Caco-2 (cell line): ENCODE data around the gene TMEM19. TPM values are rescaled to one million over a fixed set of nuclear protein-coding genes. Genes with fewer than 3 reads are reported as not detected.
A peak's percentile ranks its signal among the peaks of the same experiment; 100 is the strongest.

Experiments used
- BruUV-seq: library from RNA; stranded (reverse); fragments of 400-500 nt; replicated peaks from 2 replicates; lab custom pipeline; 2021; lab: Mats Ljungman, UMichigan
- CTCF ChIA-PET: fragments of 300-600 bp; sonication (Branson Sonifier 250); formaldehyde crosslinking; loops from one replicate; lab custom pipeline; 2022; ENCODE audit warnings: antibody characterized with exemption; lab: Charles Lee
- POLR2A ChIA-PET: fragments of 300-600 bp; sonication (Branson Sonifier 250); formaldehyde crosslinking; loops from one replicate; lab custom pipeline; 2022; ENCODE audit warnings: antibody characterized with exemption; lab: Charles Lee
- DNase-seq, 2 experiments: peaks; one replicate each; pipeline versions ENCODE4 v3.0.0 to v3.0.0-alpha.2; 2020 to 2022
- H3K27me3 ChIP-seq: replicated peaks from 2 replicates; pipeline ENCODE4 v1.6.0; 2011; ENCODE audit warnings: low read length; ENCODE audit not compliant: control insufficient read depth, insufficient read depth
- H3K36me3 ChIP-seq: 2 replicates; pipeline ENCODE4 v1.5.1; 2011; ENCODE audit warnings: low read length; ENCODE audit not compliant: control insufficient read depth, insufficient read depth
- H3K4me1 ChIP-seq: fragments of 250-450 bp; sonication (Bioruptor Pico); 2 replicates; pipeline ENCODE4 v1.5.1; 2020; ENCODE audit warnings: mild to moderate bottlenecking
- H3K4me3 ChIP-seq: 2 replicates; pipeline ENCODE4 v1.5.1; 2011; ENCODE audit warnings: low read depth, mild to moderate bottlenecking, control low read depth, low read length
- H3K9me3 ChIP-seq: fragments of 250-450 bp; sonication (Bioruptor Pico); 2 replicates; pipeline ENCODE4 v1.5.1; 2020; ENCODE audit warnings: mild to moderate bottlenecking, moderate library complexity
- H3K27ac Mint-ChIP-seq: one replicate; pipeline ENCODE4 v1.8.0; 2022; ENCODE audit warnings: mixed read lengths; ENCODE audit not compliant: unreplicated experiment
- H3K27me3 Mint-ChIP-seq: one replicate; pipeline ENCODE4 v1.8.0; 2022; ENCODE audit warnings: mixed read lengths; ENCODE audit not compliant: insufficient read depth, unreplicated experiment
- H3K36me3 Mint-ChIP-seq: one replicate; pipeline ENCODE4 v1.8.0; 2022; ENCODE audit warnings: mild to moderate bottlenecking, mixed read lengths; ENCODE audit not compliant: insufficient read depth, unreplicated experiment
- H3K4me1 Mint-ChIP-seq: one replicate; pipeline ENCODE4 v1.8.0; 2022; ENCODE audit warnings: low read depth, mixed read lengths; ENCODE audit not compliant: unreplicated experiment
- H3K4me3 Mint-ChIP-seq: one replicate; pipeline ENCODE4 v1.8.0; 2022; ENCODE audit warnings: mild to moderate bottlenecking, moderate library complexity, mixed read lengths; ENCODE audit not compliant: unreplicated experiment
- H3K9me3 Mint-ChIP-seq: one replicate; pipeline ENCODE4 v1.8.0; 2022; ENCODE audit warnings: mixed read lengths; ENCODE audit not compliant: unreplicated experiment
- intact Hi-C: fragments of 100-400 bp; cut with micrococcal nuclease; formaldehyde crosslinking; loops from one replicate; pipeline ENCODE4 v1.10.0; 2022; ENCODE audit not compliant: unreplicated experiment
- total RNA-seq: library from RNA; stranded (reverse); gene quantifications from 2 replicates; pipeline ENCODE4 v1.2.3, GENCODE V29; 2022
- TF ChIP-seq, protein P1 (sequence below), 2 experiments: fragments of 200-600 bp in 1 of 2; IDR thresholded peaks; 1 replicate in 1 of 2; 2 replicates in 1 of 2; pipeline versions ENCODE4 v1.5.1 to v1.8.0; 2011 to 2022; ENCODE audit warnings: antibody characterized with exemption in 1 of 2, control low read depth in 1 of 2, inconsistent platforms in 1 of 2, low read depth in 1 of 2, low read length in 1 of 2, mild to moderate bottlenecking in 1 of 2, moderate library complexity in 1 of 2; ENCODE audit not compliant: insufficient read depth in 1 of 2, severe bottlenecking in 1 of 2, unreplicated experiment in 1 of 2

Gene TMEM19
- total RNA-seq, 1 experiment from 2014 or later = 24.2 TPM

DNA sequence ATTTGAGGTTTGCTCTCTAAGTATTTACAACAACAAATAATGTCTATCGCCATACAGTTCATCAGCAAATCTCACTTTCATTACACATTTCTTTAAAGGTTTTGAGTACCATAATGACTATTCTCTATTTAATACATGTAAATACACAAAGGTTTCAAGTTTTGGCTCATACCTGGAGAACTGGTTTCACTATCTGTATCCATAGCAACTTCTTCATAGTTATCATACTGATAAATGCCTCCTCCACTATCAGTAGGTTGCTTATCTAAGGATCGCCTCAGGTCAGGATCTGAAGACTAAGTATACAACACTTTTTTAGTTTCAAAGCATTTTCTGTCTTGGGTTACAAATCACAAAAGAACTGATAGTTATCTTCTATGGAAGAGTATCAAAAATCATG is 43.6 kb upstream of the TMEM19 start:
- CTCF ChIA-PET = no interaction called here
- DNase-seq = peak in 1 of 2 experiments; percentile 76
- Mint-ChIP-seq H3K27ac (peak overlapping the region; percentile 93), H3K27me3 (no peaks in the 10 kb centered on the region), H3K36me3 (peaks cover 86% of the 10 kb centered on the region), H3K4me3 (peak overlapping the region; percentile 55), H3K4me1 (peaks cover 23% of the 10 kb centered on the region), H3K9me3 (peaks cover 9% of the 10 kb centered on the region)
- Histone ChIP-seq H3K36me3 (peaks cover 2% of the 10 kb centered on the region; the same call in 1 of the 2 replicates), H3K9me3 (no peaks in the 10 kb centered on the region), H3K4me1 (peaks cover 26% of the 10 kb centered on the region), H3K4me3 (no peak overlapping the region), H3K27me3 (no peaks in the 10 kb centered on the region)
- intact Hi-C loops = loop anchor here (1.0 kb wide), 3 partner anchors 21 to 112 kb away; partner anchors contain the start of genes RAB21 and ZFC3H1
- TF ChIP-seq, protein P1, sequence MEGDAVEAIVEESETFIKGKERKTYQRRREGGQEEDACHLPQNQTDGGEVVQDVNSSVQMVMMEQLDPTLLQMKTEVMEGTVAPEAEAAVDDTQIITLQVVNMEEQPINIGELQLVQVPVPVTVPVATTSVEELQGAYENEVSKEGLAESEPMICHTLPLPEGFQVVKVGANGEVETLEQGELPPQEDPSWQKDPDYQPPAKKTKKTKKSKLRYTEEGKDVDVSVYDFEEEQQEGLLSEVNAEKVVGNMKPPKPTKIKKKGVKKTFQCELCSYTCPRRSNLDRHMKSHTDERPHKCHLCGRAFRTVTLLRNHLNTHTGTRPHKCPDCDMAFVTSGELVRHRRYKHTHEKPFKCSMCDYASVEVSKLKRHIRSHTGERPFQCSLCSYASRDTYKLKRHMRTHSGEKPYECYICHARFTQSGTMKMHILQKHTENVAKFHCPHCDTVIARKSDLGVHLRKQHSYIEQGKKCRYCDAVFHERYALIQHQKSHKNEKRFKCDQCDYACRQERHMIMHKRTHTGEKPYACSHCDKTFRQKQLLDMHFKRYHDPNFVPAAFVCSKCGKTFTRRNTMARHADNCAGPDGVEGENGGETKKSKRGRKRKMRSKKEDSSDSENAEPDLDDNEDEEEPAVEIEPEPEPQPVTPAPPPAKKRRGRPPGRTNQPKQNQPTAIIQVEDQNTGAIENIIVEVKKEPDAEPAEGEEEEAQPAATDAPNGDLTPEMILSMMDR (IDR thresholded peaks at IDR 0.05; ENCODE audit: insufficient read depth in 1 of 2, low read depth in 1 of 2, low read length in 1 of 2, severe bottlenecking in 1 of 2, unreplicated experiment in 1 of 2) = no peak
- no TSS peak for BruUV-seq
- POLR2A ChIA-PET = interaction anchor here (0.5 to 0.7 kb wide), 2 partner anchors 22 to 201 kb away, joined by 4 read pairs; partner anchors contain the start of genes THAP2 and ZFC3H1

DNA sequence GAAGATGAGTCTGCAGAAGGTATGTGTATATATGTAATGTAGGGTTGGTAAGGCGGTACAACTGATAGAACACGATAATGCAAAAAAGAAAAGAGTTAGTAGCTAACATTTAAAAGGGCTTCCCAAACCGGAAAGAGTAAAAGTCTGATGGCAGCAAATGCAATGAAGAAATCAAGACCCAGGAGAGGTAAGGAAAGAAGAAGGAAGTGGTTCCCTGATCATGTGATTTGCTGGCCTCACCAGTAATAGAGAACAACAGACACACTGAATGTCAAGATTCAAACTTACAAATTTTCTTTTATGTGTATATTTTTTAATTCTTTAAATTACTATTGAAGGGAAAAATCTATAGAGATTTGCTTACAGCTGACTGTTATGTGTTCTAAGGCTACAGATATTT is 40.6 kb upstream of the TMEM19 start:
- Histone ChIP-seq H3K36me3 (peaks cover 2% of the 10 kb centered on the region; the same call in 1 of the 2 replicates), H3K4me1 (peaks cover 14% of the 10 kb centered on the region), H3K9me3 (no peaks in the 10 kb centered on the region), H3K4me3 (no peak overlapping the region), H3K27me3 (no peaks in the 10 kb centered on the region)
- ChIA-PET CTCF (no interaction called here), POLR2A (interaction anchor here (0.6 kb wide), 1 partner anchor 71 kb away, joined by 5 read pairs; no protein-coding TSS in a partner anchor)
- no peak for DNase-seq
- Mint-ChIP-seq H3K27me3 (no peaks in the 10 kb centered on the region), H3K9me3 (peaks cover 9% of the 10 kb centered on the region), H3K36me3 (peaks cover 75% of the 10 kb centered on the region), H3K27ac (no peak overlapping the region), H3K4me3 (no peak overlapping the region), H3K4me1 (peaks cover 23% of the 10 kb centered on the region)
- no TSS peak for BruUV-seq
- TF ChIP-seq, protein P1 (IDR thresholded peaks at IDR 0.05; ENCODE audit: insufficient read depth in 1 of 2, low read depth in 1 of 2, low read length in 1 of 2, severe bottlenecking in 1 of 2, unreplicated experiment in 1 of 2) = no peak
- intact Hi-C loops = no loop called here

DNA sequence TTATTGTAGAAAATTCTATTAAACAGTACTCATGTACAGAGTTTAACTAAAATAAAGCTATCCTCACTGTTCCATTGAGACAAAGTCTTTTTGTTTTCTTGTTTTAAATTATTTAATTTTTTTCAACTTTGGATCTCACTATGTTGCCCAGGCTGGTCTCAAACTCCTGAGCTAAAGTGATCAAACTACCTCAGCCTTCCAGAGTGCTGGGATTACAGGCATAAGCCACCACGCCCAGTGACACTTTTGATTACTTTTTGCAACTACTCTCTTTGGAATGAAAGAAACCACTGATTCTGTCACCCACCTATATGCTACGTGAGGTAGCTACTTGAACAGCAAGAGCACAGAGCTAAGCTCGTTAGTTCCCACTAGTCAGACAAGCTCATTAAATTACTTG is 39.4 kb upstream of the TMEM19 start:
- Mint-ChIP-seq H3K9me3 (peaks cover 9% of the 10 kb centered on the region), H3K36me3 (peaks cover 67% of the 10 kb centered on the region), H3K4me3 (no peak overlapping the region), H3K4me1 (peaks cover 20% of the 10 kb centered on the region), H3K27me3 (no peaks in the 10 kb centered on the region), H3K27ac (no peak overlapping the region)
- POLR2A ChIA-PET = no interaction called here
- BruUV-seq = no TSS peak
- Histone ChIP-seq H3K4me3 (no peak overlapping the region), H3K4me1 (peaks cover 6% of the 10 kb centered on the region), H3K36me3 (no peaks in the 10 kb centered on the region), H3K9me3 (no peaks in the 10 kb centered on the region), H3K27me3 (no peaks in the 10 kb centered on the region)
- CTCF ChIA-PET = interaction anchor here (1.2 kb wide), 1 partner anchor 10 kb away, joined by 4 read pairs; no protein-coding TSS in a partner anchor
- no peak for DNase-seq
- intact Hi-C loops = no loop called here
- TF ChIP-seq, protein P1 (IDR thresholded peaks at IDR 0.05; ENCODE audit: insufficient read depth in 1 of 2, low read depth in 1 of 2, low read length in 1 of 2, severe bottlenecking in 1 of 2, unreplicated experiment in 1 of 2) = no peak
